ENCODE results near the gene YOD1.

GRCh38 chr1:207000651-207001291 is 50.2 kb downstream of the YOD1 start:
- TF ChIP-seq, protein P1, sequence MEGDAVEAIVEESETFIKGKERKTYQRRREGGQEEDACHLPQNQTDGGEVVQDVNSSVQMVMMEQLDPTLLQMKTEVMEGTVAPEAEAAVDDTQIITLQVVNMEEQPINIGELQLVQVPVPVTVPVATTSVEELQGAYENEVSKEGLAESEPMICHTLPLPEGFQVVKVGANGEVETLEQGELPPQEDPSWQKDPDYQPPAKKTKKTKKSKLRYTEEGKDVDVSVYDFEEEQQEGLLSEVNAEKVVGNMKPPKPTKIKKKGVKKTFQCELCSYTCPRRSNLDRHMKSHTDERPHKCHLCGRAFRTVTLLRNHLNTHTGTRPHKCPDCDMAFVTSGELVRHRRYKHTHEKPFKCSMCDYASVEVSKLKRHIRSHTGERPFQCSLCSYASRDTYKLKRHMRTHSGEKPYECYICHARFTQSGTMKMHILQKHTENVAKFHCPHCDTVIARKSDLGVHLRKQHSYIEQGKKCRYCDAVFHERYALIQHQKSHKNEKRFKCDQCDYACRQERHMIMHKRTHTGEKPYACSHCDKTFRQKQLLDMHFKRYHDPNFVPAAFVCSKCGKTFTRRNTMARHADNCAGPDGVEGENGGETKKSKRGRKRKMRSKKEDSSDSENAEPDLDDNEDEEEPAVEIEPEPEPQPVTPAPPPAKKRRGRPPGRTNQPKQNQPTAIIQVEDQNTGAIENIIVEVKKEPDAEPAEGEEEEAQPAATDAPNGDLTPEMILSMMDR (IDR thresholded peaks at IDR 0.05), result no peak
- TF ChIP-seq ZFX (IDR thresholded peaks at IDR 0.05; ENCODE audit: borderline replicate concordance), result no peak

Data from 22Rv1 (cell line).